Measurements from ENCODE around the gene SLC29A4.

DNA sequence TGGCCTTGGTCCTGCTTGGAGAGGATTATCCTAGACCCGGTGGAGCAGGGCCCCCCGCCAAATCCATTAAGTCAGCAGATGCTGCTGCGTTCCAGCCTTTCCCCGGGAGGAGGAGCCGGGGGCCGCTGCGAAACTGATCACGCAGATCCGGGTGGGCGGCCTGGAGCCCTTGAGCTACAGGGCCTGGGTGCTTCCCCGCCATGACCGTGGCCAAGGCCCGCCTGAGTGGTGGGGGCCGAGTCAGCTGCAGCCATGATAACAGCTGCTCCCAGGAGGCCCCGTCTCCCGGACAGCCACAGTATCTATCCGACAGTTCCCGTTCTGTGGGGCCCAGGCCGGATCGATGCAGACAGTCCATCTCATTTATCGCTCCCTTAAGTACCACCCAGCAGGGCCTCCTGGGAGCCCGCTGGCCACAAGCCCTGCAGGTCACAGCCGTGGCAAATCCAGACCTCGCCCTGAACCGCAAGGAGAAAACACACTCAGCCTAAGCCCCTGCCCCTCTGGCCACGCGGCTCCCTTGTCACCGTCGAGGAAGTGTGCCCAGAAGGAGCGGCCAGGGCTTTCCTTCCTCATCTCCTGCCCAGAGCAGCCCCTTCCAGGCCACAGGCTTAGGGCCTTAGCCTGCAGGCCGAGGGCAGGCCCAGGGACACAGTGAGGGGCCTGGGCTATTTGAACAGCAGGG is 34.4 kb upstream of the SLC29A4 start:
- TF ChIP-seq, protein P1, sequence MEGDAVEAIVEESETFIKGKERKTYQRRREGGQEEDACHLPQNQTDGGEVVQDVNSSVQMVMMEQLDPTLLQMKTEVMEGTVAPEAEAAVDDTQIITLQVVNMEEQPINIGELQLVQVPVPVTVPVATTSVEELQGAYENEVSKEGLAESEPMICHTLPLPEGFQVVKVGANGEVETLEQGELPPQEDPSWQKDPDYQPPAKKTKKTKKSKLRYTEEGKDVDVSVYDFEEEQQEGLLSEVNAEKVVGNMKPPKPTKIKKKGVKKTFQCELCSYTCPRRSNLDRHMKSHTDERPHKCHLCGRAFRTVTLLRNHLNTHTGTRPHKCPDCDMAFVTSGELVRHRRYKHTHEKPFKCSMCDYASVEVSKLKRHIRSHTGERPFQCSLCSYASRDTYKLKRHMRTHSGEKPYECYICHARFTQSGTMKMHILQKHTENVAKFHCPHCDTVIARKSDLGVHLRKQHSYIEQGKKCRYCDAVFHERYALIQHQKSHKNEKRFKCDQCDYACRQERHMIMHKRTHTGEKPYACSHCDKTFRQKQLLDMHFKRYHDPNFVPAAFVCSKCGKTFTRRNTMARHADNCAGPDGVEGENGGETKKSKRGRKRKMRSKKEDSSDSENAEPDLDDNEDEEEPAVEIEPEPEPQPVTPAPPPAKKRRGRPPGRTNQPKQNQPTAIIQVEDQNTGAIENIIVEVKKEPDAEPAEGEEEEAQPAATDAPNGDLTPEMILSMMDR (optimal IDR thresholded peaks at IDR 0.05 in 1 of 3, IDR thresholded peaks at IDR 0.05 in 1 of 3, conservative IDR thresholded peaks at IDR 0.05 in 1 of 3; ENCODE audit: extremely low read depth in 1 of 3, insufficient read depth in 2 of 3, low read length in 3 of 3): no peak
- no peak for TF ChIP-seq EZH2 (IDR thresholded peaks at IDR 0.05; ENCODE audit: low read length)

All from keratinocyte (primary cell).